ENCODE results near the gene CD164.

The CD164 gene

DNA sequence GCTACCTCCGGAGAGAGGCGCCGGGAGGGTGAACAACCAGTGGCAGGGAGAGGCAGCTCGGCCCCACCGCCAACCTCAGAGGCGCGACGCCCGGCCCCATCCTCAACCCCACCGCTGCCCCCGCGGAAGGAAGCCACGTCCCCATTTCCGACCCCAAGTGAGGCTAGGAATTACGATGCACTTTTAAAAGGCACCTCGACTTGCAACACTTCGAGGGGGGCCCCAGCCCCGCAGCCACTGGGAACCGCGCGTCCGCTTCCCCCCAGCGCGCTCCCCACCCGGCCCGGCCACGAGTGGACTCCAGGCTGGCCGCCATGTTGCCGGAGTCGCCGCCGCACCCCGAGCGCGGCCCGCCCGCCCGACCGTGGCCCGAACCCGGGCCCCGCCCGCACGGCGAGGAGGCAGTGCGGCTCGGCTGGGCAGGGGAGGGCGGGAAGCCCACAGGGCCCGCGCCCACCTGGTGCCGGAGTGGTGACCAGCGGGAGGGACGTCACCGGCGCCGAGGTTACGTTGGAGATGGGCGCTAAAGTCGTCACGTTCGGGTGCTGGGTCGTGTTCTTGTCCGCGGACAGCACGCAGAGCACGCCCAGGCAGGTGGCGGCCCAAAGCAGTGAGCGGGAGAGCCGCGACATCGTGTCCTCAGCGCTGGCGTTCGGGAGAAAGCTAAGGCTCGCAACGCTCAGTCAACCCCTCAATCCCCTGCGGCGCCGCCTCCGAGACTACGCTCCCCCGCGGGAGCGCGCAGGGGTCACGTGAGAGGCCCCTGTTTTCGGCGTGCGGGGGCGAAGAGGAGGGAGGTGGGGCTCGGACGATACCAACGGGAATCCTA is at the start of gene CD164:
Gene CD164, minus strand, starts transcription at position 721 of the 829 bp plus-strand sequence. Its CDS starts 89 bp downstream, at position 632.
- DNase-seq = peak; percentile 77 to 94

DNA sequence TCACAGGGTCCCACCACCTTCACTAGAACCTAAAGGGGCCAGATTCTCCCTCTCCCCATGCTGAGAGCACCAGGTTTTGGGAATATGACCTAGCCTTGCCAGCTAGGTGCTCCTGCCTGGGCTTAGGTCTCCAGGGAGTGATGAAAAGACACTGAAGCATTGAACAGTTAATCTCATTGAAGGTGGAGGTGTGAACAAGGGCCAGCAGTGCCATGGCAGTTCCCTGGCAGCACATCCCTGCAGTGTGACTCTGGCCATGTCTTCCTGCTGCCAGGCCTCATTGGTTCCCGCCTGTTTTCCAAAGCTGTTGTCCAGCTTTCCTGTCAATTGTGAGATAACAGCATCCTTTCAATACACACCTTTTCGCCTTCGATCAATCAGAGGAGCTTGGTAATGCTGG is 47.2 kb upstream of the CD164 start:
- no peak for DNase-seq

GRCh38 chr6:109428889-109429477 is 46.7 kb upstream of the CD164 start:
- DNase-seq = no peak

DNA sequence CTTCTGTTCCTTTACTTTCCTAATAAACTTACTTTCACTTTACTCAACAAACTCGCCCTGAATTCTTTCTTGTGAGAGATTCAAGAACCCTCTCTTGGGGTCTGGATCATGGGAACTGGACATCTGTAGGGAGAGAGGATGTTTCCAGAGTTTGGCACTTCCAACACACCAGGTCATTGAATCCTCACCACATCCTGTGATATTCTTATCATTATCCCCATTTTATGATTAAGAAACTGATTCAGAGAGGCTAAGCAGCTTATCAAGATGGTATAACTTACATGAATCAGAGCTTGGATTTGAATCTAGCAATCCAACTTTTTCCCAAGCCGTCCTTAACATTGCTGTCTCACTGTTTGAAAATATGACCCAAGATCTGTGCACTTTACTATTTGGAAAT is 42.7 kb upstream of the CD164 start:
- DNase-seq = no peak

DNA sequence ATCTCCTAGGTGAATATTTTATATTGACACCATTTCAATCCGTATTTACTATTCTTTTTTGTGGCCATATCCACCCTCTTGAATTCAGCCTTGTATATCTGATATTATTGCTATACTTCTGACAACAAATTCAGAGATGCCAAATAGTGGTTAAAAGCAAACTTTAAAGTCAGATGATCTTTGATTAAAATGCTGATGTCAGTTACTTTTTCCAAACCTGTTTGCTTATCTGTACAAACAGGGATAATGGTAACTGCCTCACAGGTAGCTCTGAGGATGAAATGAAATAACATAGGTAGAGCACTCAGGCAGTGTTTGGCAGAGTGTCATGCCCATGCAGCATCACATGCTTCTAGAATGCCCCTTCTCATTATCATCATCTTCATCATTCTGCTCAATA is 38.9 kb upstream of the CD164 start:
- DNase-seq = no peak

DNA sequence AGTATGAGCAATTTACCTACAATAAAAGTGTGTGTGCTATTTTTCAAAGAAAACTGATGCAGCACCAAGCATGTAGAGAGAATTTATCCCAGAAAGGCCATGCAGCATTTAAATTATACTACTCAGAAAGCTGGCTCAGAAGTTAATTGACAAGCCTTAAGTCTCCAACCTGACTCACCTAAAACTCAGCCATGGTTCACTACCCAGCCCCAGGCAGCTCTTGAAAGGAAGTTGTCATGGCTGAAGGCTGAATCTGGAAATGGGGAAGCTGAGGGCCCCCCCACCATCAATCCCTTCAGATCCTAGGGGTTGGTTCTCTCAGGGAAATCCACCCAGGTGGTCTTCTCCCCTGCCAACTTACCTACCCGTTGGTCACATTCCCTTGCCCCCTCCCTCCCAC is 38.5 kb upstream of the CD164 start:
- no peak for DNase-seq

GRCh38 chr6:109417646-109418045 is 35.4 kb upstream of the CD164 start:
- DNase-seq = no peak

- DNase-seq = no peak
Observed at GRCh38 chr6:109411034-109411433, 28.8 kb upstream of the CD164 start.

GRCh38 chr6:109406196-109406595 is 23.9 kb upstream of the CD164 start:
- no peak for DNase-seq

DNA sequence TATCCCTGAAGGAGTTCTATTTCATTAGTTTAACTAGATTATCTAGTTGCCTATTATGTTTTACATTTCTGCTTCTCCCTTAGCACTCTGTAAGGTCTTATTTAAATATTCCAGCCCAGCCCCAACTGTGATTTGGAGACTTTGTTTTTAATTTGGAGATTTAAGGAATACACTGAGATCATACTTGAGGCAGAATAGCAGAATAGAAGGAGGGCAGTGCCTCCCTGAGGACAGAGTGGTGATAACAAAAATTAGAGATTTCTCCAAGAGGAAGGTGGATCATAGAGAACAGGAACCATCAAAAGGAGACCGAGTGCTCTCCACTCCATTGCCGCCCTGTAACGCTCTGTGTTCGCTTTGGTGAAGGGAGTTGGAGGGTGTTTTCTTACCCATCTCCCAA is 14.8 kb upstream of the CD164 start:
- peak in 1 of 2 donors; percentile 30 for DNase-seq

- no peak for DNase-seq
Observed at GRCh38 chr6:109396046-109396718, 13.9 kb upstream of the CD164 start.

DNA sequence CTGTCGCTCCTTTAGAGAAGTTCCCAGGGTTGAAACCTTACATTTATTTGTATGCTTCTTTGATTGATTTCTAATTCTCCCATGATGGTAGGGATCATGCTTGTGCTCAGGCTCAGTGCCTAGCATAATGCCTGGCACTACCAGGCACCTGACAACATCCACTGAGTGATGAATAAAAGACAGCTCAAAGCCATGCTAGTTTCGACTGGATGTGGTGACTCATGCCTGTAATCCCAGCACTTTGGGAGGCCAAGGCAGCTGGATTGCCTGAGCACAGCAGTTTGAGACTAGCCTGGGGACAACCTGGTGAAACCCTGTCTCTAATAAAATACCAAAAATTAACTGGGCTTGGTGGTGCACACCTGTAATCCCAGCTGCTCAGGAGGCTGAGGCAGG is 11.6 kb upstream of the CD164 start:
- DNase-seq = peak in 1 of 2 donors; percentile 16

DNA sequence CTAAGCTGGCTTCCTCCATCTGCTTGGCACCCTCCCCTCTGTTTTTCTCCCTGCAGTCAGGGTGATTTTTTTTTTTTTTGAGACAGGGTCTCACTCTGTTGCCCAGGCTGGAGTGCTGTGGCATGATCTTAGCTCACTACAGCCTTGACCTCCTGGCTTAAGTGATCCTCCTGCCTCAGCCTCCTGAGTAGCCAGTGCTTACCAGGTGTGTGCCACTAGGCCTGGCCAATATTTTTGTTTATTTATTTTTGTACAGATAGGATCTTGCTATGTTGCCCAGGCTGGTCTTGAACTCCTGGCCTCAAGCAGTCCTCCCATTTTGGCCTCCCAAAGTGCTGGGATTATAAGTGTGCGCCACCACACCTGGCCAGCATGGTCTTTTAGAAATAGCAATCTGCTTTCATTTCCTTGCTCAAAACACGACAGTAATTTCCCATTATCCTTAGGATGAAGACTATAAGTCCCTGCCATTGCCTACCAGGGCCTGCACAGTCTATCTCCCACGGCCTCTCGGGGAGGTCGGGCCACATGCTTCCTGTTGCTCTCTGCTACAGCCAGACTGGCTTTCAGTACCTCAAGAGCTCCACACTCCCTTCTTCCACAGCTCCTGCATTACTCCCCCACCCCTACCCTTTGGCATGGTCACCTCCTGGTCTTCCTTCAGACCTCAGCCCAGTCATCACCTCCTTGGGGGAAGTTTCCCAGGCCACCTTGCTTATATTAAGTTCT is 11.1 kb upstream of the CD164 start:
- no peak for DNase-seq

GRCh38 chr6:109389650-109390274 is 7.5 kb upstream of the CD164 start:
- DNase-seq = no peak

DNA sequence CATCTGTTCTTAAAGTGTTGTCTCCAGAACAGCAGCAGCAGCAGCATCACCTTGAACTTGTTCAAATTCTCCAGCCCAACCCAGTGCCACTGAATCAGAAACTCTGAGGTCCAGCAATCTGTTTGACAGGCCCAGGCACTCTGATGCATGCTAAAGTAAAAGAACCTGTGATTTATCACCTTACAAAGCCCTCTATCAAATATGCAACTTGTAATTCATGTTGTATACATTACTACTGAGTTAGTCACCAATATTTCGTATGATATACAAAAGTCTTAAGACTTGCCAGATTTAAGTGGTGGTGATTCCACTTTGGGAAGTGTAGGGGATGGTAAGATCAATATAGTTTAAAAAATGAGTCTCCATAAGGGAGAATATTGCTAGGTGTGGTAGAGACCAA is 6.0 kb upstream of the CD164 start:
- no peak for DNase-seq

DNA sequence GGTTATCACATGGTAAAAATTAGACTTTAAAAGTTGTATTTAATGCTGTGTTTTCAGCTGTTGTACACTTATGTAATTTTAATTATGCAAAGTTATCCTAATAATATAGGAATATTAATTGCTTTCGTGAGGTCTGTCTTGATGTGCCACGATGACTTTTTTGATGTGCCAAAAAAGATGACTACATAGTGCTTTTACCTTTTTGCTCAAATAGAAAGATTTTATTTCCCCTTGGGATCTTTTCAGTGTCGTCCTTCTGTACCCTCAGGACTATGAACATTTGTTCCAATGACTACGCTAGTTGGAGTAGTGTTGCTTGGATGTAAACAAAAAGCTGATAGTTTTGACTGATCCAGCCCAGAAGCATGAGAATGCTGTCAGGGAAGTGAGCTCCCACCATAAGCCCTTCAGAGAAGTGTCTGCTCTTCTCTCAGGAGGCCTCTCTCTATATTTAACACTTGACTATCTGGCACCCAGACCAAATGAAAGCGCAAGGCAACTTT is 1.2 kb upstream of the CD164 start:
- DNase-seq = no peak

- peak; percentile 94 to 96 for DNase-seq
Observed at GRCh38 chr6:109382576-109383437, 540 bp upstream of the CD164 start.

DNA sequence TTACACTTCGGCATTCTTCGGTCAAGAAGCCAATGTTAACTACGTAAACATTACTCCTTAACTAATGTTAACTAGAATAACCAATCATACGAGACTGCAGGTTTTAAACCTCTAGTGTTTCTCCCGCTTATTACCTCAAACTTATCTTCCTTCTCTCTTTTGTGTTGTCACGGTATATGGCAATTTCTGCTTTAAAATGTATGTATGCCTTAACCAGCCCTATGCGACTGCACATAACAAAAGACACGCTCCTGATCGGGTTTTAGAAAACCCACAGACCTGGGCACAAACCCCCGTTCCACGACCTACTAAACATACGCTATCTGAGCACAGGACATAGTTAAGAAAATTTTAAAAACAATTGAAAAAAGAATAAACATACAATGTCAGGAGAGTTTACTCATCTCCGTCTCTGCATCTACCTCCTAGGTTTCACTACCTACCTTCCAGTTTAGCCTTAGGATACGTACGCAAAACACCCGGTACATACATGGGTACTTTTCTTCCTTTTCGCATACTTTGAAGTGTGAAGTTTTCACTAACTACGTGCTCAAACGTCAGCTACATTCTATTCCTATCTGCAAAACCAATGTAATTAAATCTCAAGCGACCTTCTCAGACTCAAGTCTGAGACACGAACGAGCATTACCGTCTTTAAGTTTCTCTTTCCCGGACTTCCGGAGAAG is 1.1 kb downstream of the CD164 start:
- DNase-seq = no peak

DNA sequence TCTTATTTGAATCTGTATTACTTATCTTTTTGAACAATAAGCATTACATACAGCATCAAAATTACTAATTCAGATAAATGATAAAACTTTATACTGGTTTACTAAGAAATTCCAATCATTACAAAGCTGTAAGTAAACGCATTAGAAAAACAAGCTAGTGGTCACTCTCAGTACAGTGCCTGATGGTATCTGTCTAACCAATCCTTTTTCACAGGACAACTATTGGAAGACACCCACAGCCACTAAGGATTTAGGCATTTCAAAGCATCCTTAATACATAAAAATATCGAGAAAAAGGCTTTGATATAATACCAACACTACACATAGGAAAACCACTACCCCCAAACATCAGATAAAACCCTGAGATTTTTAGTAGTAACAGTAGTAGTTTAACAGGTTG is 2.6 kb downstream of the CD164 start:
- no peak for DNase-seq

- no peak for DNase-seq
Observed at GRCh38 chr6:109377717-109378116, 4.5 kb downstream of the CD164 start.

GRCh38 chr6:109374326-109374892 is 7.9 kb downstream of the CD164 start:
- DNase-seq = no peak
